Naive thymus-derived CD4-positive, alpha-beta T cell (primary cell): ENCODE data around the gene RAD51B. TPM values are rescaled to one million over a fixed set of nuclear protein-coding genes. Genes with fewer than 3 reads are reported as not detected.

Experiments used
- ATAC-seq: fragments of 150-1000 bp; cut with Tn5 transposase; 2 replicates; pipeline ENCODE4 v1.10.0; 2021; ENCODE audit warnings: mild to moderate bottlenecking, moderate library complexity
- CTCF ChIA-PET: fragments of 350-600 bp; sonication (Branson Sonifier 250); formaldehyde crosslinking; loops from one replicate; lab custom pipeline; 2021; ENCODE audit warnings: antibody characterized with exemption; lab: Charles Lee
- POLR2A ChIA-PET: fragments of 350-600 bp; sonication (Branson Sonifier 250); formaldehyde crosslinking; loops from one replicate; lab custom pipeline; 2021; ENCODE audit warnings: antibody characterized with exemption, inconsistent platforms; lab: Charles Lee
- DNase-seq, 9 donors: peaks; one replicate each; pipeline versions ENCODE4 v3.0.0 to v3.0.0-alpha.2; 2020 to 2022; ENCODE audit warnings: mixed read lengths in 1 of 9
- H3K27ac ChIP-seq: one replicate; pipeline ENCODE4 v1.7.0; 2013; ENCODE audit warnings: mild to moderate bottlenecking, low read depth, low read length, moderate library complexity
- H3K27me3 ChIP-seq, 2 donors: one replicate each; pipeline ENCODE4 v1.7.0; 2013; ENCODE audit warnings: low read length in 2 of 2, mild to moderate bottlenecking in 2 of 2, moderate library complexity in 2 of 2; ENCODE audit not compliant: control insufficient read depth in 2 of 2, insufficient read depth in 2 of 2
- H3K36me3 ChIP-seq, 3 experiments: 1 replicate in 2 of 3; 2 replicates in 1 of 3; pipeline ENCODE4 v1.7.0; 2013; ENCODE audit warnings: low read length in 3 of 3, mild to moderate bottlenecking in 3 of 3, moderate library complexity in 1 of 3; ENCODE audit not compliant: insufficient read depth in 3 of 3, control insufficient read depth in 2 of 3
- H3K4me1 ChIP-seq, 2 donors: one replicate each; pipeline ENCODE4 v1.7.0; 2013; ENCODE audit warnings: low read length in 2 of 2, mild to moderate bottlenecking in 2 of 2, moderate library complexity in 1 of 2; ENCODE audit not compliant: control insufficient read depth in 2 of 2, insufficient read depth in 2 of 2
- H3K4me3 ChIP-seq: 2 replicates; pipeline ENCODE4 v1.7.0; 2013; ENCODE audit warnings: mild to moderate bottlenecking, low read length
- H3K9me3 ChIP-seq, 3 experiments: 1 replicate in 2 of 3; 2 replicates in 1 of 3; pipeline ENCODE4 v1.7.0; 2013; ENCODE audit warnings: low read length in 3 of 3; ENCODE audit not compliant: control insufficient read depth in 2 of 3
- H3K27ac Mint-ChIP-seq, 9 donors: one replicate each; pipeline ENCODE4 v1.8.0; 2020 to 2022; ENCODE audit warnings: mixed read lengths in 9 of 9, mild to moderate bottlenecking in 8 of 9, moderate library complexity in 5 of 9, inconsistent platforms in 2 of 9
- H3K27me3 Mint-ChIP-seq, 5 donors: one replicate each; pipeline ENCODE4 v1.8.0; 2021 to 2022; ENCODE audit warnings: mixed read lengths in 5 of 5, mild to moderate bottlenecking in 1 of 5
- H3K36me3 Mint-ChIP-seq, 5 donors: one replicate each; pipeline ENCODE4 v1.8.0; 2020 to 2022; ENCODE audit warnings: mixed read lengths in 5 of 5, mild to moderate bottlenecking in 3 of 5, inconsistent platforms in 1 of 5
- H3K4me1 Mint-ChIP-seq, 7 donors: one replicate each; pipeline ENCODE4 v1.8.0; 2020 to 2022; ENCODE audit warnings: mixed read lengths in 7 of 7, mild to moderate bottlenecking in 3 of 7, inconsistent platforms in 1 of 7
- H3K4me3 Mint-ChIP-seq, 10 donors: one replicate each; pipeline ENCODE4 v1.8.0; 2020 to 2022; ENCODE audit warnings: mild to moderate bottlenecking in 10 of 10, mixed read lengths in 10 of 10, moderate library complexity in 6 of 10, inconsistent platforms in 2 of 10
- H3K9me3 Mint-ChIP-seq, 11 donors: one replicate each; pipeline ENCODE4 v1.8.0; 2020 to 2022; ENCODE audit warnings: mixed read lengths in 11 of 11, mild to moderate bottlenecking in 4 of 11, inconsistent platforms in 1 of 11, moderate library complexity in 1 of 11
- intact Hi-C, 2 donors: fragments of 100-400 bp; cut with micrococcal nuclease; formaldehyde crosslinking; loops; one replicate each; pipeline ENCODE4 v1.15.1; 2023
- polyA plus RNA-seq, 2 donors: library from polyadenylated mRNA; unstranded; fragments of 300-500 nt; fragmentation: Illumina TruSeq; gene quantifications; one replicate each; pipeline ENCODE4 v1.2.3, GENCODE V29; 2021
- total RNA-seq, 6 experiments: library from RNA in 5 of 6; stranded (reverse) in 5 of 6; gene quantifications; 1 replicate in 5 of 6; 2 replicates in 1 of 6; pipeline ENCODE4 v1.2.3 and lab custom pipeline; 2021 to 2026

The RAD51B gene
- total and polyA plus RNA-seq, 7 experiments from 2014 or later, result 15.0 to 42.2 (median 28.8) TPM

DNA sequence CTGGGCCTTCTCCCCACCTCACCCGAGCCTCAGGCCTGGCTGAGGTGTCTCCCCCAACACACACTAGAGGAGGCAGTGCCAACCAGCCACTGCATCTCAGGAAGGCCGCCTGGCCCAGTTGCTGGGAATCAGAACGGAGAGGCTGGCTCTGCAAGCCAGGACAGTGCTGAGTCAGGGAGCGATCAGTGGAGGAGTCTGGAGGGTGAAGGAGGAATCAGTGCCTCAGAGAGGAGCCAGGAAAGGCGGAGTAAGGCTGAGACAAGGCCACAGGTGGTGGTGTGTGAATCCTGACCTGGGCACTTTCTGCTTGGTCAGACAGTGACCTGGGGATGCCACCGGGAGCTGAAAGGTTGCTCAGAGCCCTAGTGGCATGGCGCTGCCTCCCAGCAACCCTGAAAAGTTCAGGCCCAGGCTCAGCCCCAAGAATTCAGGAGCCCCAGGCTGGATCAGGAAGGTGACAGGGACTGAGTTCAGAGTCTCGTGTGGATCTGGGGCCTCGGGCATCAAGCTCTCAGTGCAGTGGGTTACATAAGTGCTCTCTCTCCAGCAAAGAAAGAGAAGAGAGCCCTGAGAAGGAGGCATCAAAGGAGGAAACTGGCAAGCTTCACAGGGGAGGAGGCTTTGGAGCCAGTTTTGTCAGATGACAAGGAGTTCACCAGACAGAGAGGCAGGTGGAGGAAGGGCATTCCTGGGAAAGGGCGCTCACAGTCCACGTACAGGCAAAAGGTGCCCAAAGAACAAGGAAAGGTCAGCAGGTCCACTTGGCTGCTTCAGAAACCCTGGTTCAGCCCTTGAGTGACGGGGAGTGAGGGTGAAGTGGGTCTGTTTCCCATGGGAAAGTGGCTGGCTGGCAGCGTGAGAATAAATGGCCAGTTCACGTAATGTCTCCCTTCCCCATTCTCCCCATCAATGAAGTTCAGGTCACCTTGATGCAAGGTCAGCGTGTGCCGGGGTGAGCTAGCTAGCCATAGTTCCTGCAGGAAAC, 885.4 kb downstream of the RAD51B start:
- Mint-ChIP-seq H3K27ac (no peak overlapping the region), H3K9me3 (peaks cover 0 to 12% (median 3%) of the 10 kb centered on the region in 11 donors), H3K36me3 (peaks cover 0 to 9% (median 0%) of the 10 kb centered on the region in 5 donors), H3K4me1 (peaks cover 0 to 13% (median 4%) of the 10 kb centered on the region in 7 donors), H3K27me3 (no peaks in the 10 kb centered on the region), H3K4me3 (no peak overlapping the region)
- Histone ChIP-seq H3K4me3 (no peak overlapping the region), H3K9me3 (no peaks in the 10 kb centered on the region), H3K27ac (no peak overlapping the region), H3K36me3 (no peaks in the 10 kb centered on the region), H3K4me1 (no peaks in the 10 kb centered on the region), H3K27me3 (no peaks in the 10 kb centered on the region)
- intact Hi-C loops, result no loop called here
- ATAC-seq, result no peak
- DNase-seq, result no peak
- CTCF ChIA-PET, result interaction anchor here (0.6 kb wide), 1 partner anchor 130 kb away, joined by 4 read pairs; no protein-coding TSS in a partner anchor
- POLR2A ChIA-PET, result no interaction called here

DNA sequence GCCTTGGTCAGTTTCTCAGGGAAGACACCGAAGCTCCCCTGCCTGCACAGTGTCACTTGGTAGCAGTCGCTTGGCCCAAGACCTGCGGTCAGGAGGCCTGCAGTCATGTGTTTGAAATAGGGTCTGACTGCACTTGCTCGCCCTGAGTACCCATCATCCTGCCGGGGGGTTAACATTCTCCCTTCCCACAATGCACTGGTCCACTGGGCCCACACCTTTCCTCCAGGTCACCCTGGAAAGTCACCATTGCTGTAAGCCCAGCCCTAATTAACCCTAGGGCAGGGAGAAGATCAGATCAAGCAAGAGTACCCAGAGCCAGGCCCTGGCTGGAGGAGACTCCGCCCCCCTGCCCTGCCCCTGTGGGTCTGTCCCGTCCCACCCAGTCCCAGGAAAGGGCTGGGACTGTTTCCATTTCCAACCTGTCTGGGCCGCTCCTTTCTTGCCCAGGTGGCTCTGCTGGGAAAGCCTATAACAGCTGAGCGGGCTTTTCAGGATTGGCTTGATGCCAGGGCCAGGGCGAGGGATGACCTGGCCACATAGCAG, 886.2 kb downstream of the RAD51B start:
- no peak overlapping the region for H3K27ac ChIP-seq
- ChIA-PET CTCF (no interaction called here), POLR2A (no interaction called here)
- ATAC-seq (no peak), DNase-seq (no peak)
- H3K27me3 ChIP-seq, result no peaks in the 10 kb centered on the region
- H3K9me3 ChIP-seq, result no peaks in the 10 kb centered on the region
- H3K4me3 Mint-ChIP-seq, result no peak overlapping the region
- H3K36me3 ChIP-seq, result no peaks in the 10 kb centered on the region
- intact Hi-C loops, result no loop called here
- no peaks in the 10 kb centered on the region for H3K27me3 Mint-ChIP-seq
- H3K4me1 Mint-ChIP-seq, result peaks cover 0 to 13% (median 6%) of the 10 kb centered on the region in 7 donors
- no peak overlapping the region for H3K27ac Mint-ChIP-seq
- no peaks in the 10 kb centered on the region for H3K4me1 ChIP-seq
- H3K36me3 Mint-ChIP-seq, result peaks cover 0 to 6% (median 0%) of the 10 kb centered on the region in 5 donors
- H3K9me3 Mint-ChIP-seq, result peaks cover 0 to 6% (median 2%) of the 10 kb centered on the region in 11 donors
- H3K4me3 ChIP-seq, result no peak overlapping the region

GRCh38 chr14:68707482-68707881, 887.9 kb downstream of the RAD51B start:
- no peaks in the 10 kb centered on the region for H3K36me3 ChIP-seq
- no peaks in the 10 kb centered on the region for H3K36me3 Mint-ChIP-seq
- no peak overlapping the region for H3K4me3 Mint-ChIP-seq
- ChIA-PET CTCF (no interaction called here), POLR2A (no interaction called here)
- H3K4me1 Mint-ChIP-seq, result peaks cover 13 to 27% (median 20%) of the 10 kb centered on the region in 7 donors
- no peak overlapping the region for H3K27ac ChIP-seq
- no peaks in the 10 kb centered on the region for H3K9me3 Mint-ChIP-seq
- intact Hi-C loops, result no loop called here
- no peak for ATAC-seq
- no peak overlapping the region for H3K4me3 ChIP-seq
- no peaks in the 10 kb centered on the region for H3K27me3 ChIP-seq
- peaks cover 7 to 13% of the 10 kb centered on the region in 2 donors for H3K4me1 ChIP-seq
- no peaks in the 10 kb centered on the region for H3K9me3 ChIP-seq
- no peak overlapping the region for H3K27ac Mint-ChIP-seq
- DNase-seq, result no peak
- H3K27me3 Mint-ChIP-seq, result no peaks in the 10 kb centered on the region

DNA sequence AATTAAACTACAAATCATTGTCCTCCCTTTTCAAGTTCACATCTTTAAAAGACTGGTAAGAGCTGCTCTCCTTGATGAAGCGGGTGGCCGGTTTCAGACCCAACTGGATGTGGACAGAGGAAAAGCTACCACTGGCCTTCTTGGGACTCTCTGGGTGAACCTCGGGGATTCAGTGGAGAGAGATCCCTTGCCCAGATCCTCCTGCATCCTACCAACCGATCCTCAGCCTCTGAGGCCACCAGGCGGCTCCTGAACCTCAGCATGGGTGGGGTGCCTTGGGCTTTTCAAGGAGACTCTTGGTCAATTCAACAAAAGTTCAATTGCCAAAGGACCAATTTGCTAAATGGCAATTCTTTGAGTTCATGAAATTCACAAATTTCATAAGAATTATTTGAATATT, 888.8 kb downstream of the RAD51B start:
- peaks cover 20 to 34% (median 25%) of the 10 kb centered on the region in 7 donors for H3K4me1 Mint-ChIP-seq
- H3K4me1 ChIP-seq, result peaks cover 15 to 22% of the 10 kb centered on the region in 2 donors
- DNase-seq, result no peak
- H3K27ac ChIP-seq, result no peak overlapping the region
- no peak overlapping the region for H3K4me3 ChIP-seq
- H3K4me3 Mint-ChIP-seq, result no peak overlapping the region
- ATAC-seq, result no peak
- intact Hi-C loops, result no loop called here
- ChIA-PET CTCF (no interaction called here), POLR2A (no interaction called here)
- H3K27ac Mint-ChIP-seq, result no peak overlapping the region
- H3K36me3 ChIP-seq, result no peaks in the 10 kb centered on the region
- H3K9me3 ChIP-seq, result no peaks in the 10 kb centered on the region
- H3K27me3 ChIP-seq, result no peaks in the 10 kb centered on the region
- no peaks in the 10 kb centered on the region for H3K9me3 Mint-ChIP-seq
- H3K36me3 Mint-ChIP-seq, result no peaks in the 10 kb centered on the region
- H3K27me3 Mint-ChIP-seq, result no peaks in the 10 kb centered on the region

GRCh38 chr14:68709007-68709406, 889.4 kb downstream of the RAD51B start:
- Mint-ChIP-seq H3K36me3 (no peaks in the 10 kb centered on the region), H3K4me3 (no peak overlapping the region), H3K9me3 (no peaks in the 10 kb centered on the region), H3K4me1 (peaks cover 19 to 40% (median 31%) of the 10 kb centered on the region in 7 donors), H3K27ac (no peak overlapping the region), H3K27me3 (no peaks in the 10 kb centered on the region)
- POLR2A ChIA-PET, result no interaction called here
- DNase-seq, result no peak
- ATAC-seq, result no peak
- intact Hi-C loops, result no loop called here
- Histone ChIP-seq H3K27me3 (no peaks in the 10 kb centered on the region), H3K4me3 (no peak overlapping the region), H3K27ac (no peak overlapping the region), H3K9me3 (no peaks in the 10 kb centered on the region), H3K4me1 (peaks cover 20 to 24% of the 10 kb centered on the region in 2 donors), H3K36me3 (no peaks in the 10 kb centered on the region)
- CTCF ChIA-PET, result no interaction called here

- ATAC-seq (no peak), DNase-seq (no peak)
- Mint-ChIP-seq H3K4me3 (no peak overlapping the region), H3K27me3 (no peaks in the 10 kb centered on the region), H3K9me3 (no peaks in the 10 kb centered on the region), H3K27ac (peak overlapping the region in 7 of 9 donors; percentile 12 to 85 (median 81)), H3K36me3 (no peaks in the 10 kb centered on the region), H3K4me1 (peaks cover 21 to 44% (median 32%) of the 10 kb centered on the region in 7 donors)
- ChIA-PET POLR2A (interaction anchor here (0.6 to 1.3 kb wide), 4 partner anchors 9 to 63 kb away, joined by 3 to 5 read pairs (median 4); no protein-coding TSS in a partner anchor), CTCF (no interaction called here)
- Histone ChIP-seq H3K36me3 (no peaks in the 10 kb centered on the region), H3K9me3 (no peaks in the 10 kb centered on the region), H3K4me3 (no peak overlapping the region), H3K4me1 (peaks cover 20 to 24% of the 10 kb centered on the region in 2 donors), H3K27ac (no peak overlapping the region), H3K27me3 (no peaks in the 10 kb centered on the region)
- intact Hi-C loops, result no loop called here
Measured at GRCh38 chr14:68710776-68711175, 891.2 kb downstream of the RAD51B start.
